Trophoblast cell (in vitro differentiated cells and primary cell): Measurements from ENCODE around the gene SLC4A2.

Experiments
- DNase-seq, 2 donors: peaks; one replicate each; pipeline ENCODE4 v3.0.0-alpha.2; 2016
- H2AFZ ChIP-seq: 2 replicates; pipeline ENCODE4 v1.6.1; 2013; ENCODE audit warnings: low read length, moderate library complexity, mild to moderate bottlenecking; ENCODE audit not compliant: insufficient read depth, poor library complexity
- H2AK5ac ChIP-seq: 2 replicates; pipeline ENCODE4 v1.6.1; 2013; ENCODE audit warnings: mild to moderate bottlenecking, low read length
- H2BK120ac ChIP-seq: 2 replicates; pipeline ENCODE4 v1.6.1; 2013; ENCODE audit warnings: low read length, mild to moderate bottlenecking, moderate library complexity; ENCODE audit not compliant: insufficient read depth, poor library complexity
- H2BK12ac ChIP-seq: 2 replicates; pipeline ENCODE4 v1.6.1; 2013; ENCODE audit warnings: mild to moderate bottlenecking, low read length, moderate library complexity
- H2BK5ac ChIP-seq: 2 replicates; pipeline ENCODE4 v1.6.1; 2013; ENCODE audit warnings: low read length, low read depth, moderate library complexity, mild to moderate bottlenecking; ENCODE audit not compliant: poor library complexity
- H3K14ac ChIP-seq: 2 replicates; pipeline ENCODE4 v1.6.1; 2013; ENCODE audit warnings: mild to moderate bottlenecking, low read length
- H3K18ac ChIP-seq: 2 replicates; pipeline ENCODE4 v1.6.1; 2013; ENCODE audit warnings: mild to moderate bottlenecking, low read length
- H3K23ac ChIP-seq: 2 replicates; pipeline ENCODE4 v1.6.1; 2013; ENCODE audit warnings: low read length
- H3K27ac ChIP-seq: 2 replicates; pipeline ENCODE4 v1.5.1; 2013; ENCODE audit warnings: low read depth, mild to moderate bottlenecking, inconsistent platforms, low read length, moderate library complexity
- H3K27me3 ChIP-seq: 2 replicates; pipeline ENCODE4 v1.6.1; 2013; ENCODE audit warnings: inconsistent platforms, mild to moderate bottlenecking, low read length, moderate library complexity; ENCODE audit not compliant: insufficient read depth
- H3K36me3 ChIP-seq, 2 experiments: 1 replicate in 1 of 2; 2 replicates in 1 of 2; pipeline ENCODE4 v1.6.1; 2013; ENCODE audit warnings: low read length in 2 of 2, mild to moderate bottlenecking in 2 of 2, moderate library complexity in 1 of 2; ENCODE audit not compliant: insufficient read depth in 2 of 2, control insufficient read depth in 1 of 2
- H3K4ac ChIP-seq: 2 replicates; pipeline ENCODE4 v1.6.1; 2013; ENCODE audit warnings: low read depth, mild to moderate bottlenecking, low read length, moderate library complexity
- H3K4me1 ChIP-seq, 2 experiments: 1 replicate in 1 of 2; 2 replicates in 1 of 2; pipeline ENCODE4 v1.6.1; 2013; ENCODE audit warnings: low read length in 2 of 2, mild to moderate bottlenecking in 2 of 2, moderate library complexity in 1 of 2; ENCODE audit not compliant: insufficient read depth in 2 of 2, control insufficient read depth in 1 of 2
- H3K4me2 ChIP-seq: 2 replicates; pipeline ENCODE4 v1.6.1; 2013; ENCODE audit warnings: inconsistent platforms, mild to moderate bottlenecking, low read length, moderate library complexity
- H3K4me3 ChIP-seq: 2 replicates; pipeline ENCODE4 v1.5.1; 2013; ENCODE audit warnings: mild to moderate bottlenecking, low read depth, low read length, inconsistent platforms
- H3K79me1 ChIP-seq: one replicate; pipeline ENCODE4 v1.6.1; 2013; ENCODE audit warnings: low read length
- H3K79me2 ChIP-seq: 2 replicates; pipeline ENCODE4 v1.6.1; 2013; ENCODE audit warnings: low read length, mild to moderate bottlenecking; ENCODE audit not compliant: control insufficient read depth, insufficient read depth, poor library complexity
- H3K9ac ChIP-seq: 2 replicates; pipeline ENCODE4 v1.6.1; 2013; ENCODE audit warnings: mild to moderate bottlenecking, low read length
- H3K9me3 ChIP-seq: 2 replicates; pipeline ENCODE4 v1.6.1; 2013; ENCODE audit warnings: low read depth, mild to moderate bottlenecking, control low read depth, inconsistent platforms, low read length; ENCODE audit not compliant: insufficient read depth
- H4K12ac ChIP-seq: 2 replicates; pipeline ENCODE4 v1.6.1; 2013; ENCODE audit warnings: low read depth, mild to moderate bottlenecking, low read length, moderate library complexity
- H4K8ac ChIP-seq: 2 replicates; pipeline ENCODE4 v1.6.1; 2013; ENCODE audit warnings: low read depth, mild to moderate bottlenecking, low read length, moderate library complexity
- H4K91ac ChIP-seq: one replicate; pipeline ENCODE4 v1.6.1; 2013; ENCODE audit warnings: low read depth, mild to moderate bottlenecking, low read length, moderate library complexity
- WGBS: extraction: QIAGEN DNeasy Blood & Tissue Kit; methylation state at CpG from one replicate; pipeline ENCODE4 v1.1.7; 2013; ENCODE audit warnings: missing lambda C conversion rate; ENCODE audit not compliant: insufficient read length, insufficient coverage; ENCODE audit errors: extremely low coverage; 5-methylcytosine and 5-hydroxymethylcytosine counted together

The SLC4A2 gene

DNA sequence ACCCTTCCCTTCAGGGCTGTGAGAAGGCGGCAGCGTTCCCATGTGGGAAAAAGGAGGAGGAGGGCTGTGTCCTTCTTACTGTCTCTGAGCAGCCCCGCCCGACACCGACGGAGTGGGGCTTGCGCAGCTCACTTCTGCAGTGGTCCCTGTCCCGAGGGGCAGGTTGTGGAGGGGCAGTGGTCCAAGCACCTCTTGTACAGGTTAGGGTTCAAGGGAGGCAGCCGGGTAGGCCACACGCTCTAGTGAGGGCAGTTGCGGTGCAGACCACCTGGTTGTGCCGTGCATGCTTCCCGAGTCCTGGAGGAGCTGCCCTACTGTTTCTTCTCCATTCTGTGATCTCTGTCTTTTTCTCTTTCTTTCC is 59.6 kb downstream of the SLC4A2 start:
- Histone ChIP-seq H3K9me3 (peaks cover 2% of the 10 kb centered on the region), H3K27me3 (no peaks in the 10 kb centered on the region), H2BK5ac (no peak overlapping the region), H3K9ac (no peak overlapping the region), H2AK5ac (no peak overlapping the region), H3K4me3 (no peak overlapping the region), H4K91ac (no peak overlapping the region), H3K14ac (no peak overlapping the region), H3K4ac (no peak overlapping the region), H3K18ac (no peak overlapping the region), H3K27ac (no peak overlapping the region), H3K4me1 (peaks cover 17% of the 10 kb centered on the region in 2 experiments), H4K8ac (no peak overlapping the region), H3K79me1 (peaks cover 13% of the 10 kb centered on the region), H2BK12ac (no peak overlapping the region), H3K79me2 (peaks cover 21% of the 10 kb centered on the region), H2AFZ (no peak overlapping the region), H4K12ac (no peak overlapping the region), H3K36me3 (peaks cover 74% of the 10 kb centered on the region in 2 experiments), H3K23ac (no peak overlapping the region), H2BK120ac (no peak overlapping the region), H3K4me2 (no peak overlapping the region)
- no peak for DNase-seq
- no CpG with 5 or more reads among the region's 13 CpGs for WGBS

DNA sequence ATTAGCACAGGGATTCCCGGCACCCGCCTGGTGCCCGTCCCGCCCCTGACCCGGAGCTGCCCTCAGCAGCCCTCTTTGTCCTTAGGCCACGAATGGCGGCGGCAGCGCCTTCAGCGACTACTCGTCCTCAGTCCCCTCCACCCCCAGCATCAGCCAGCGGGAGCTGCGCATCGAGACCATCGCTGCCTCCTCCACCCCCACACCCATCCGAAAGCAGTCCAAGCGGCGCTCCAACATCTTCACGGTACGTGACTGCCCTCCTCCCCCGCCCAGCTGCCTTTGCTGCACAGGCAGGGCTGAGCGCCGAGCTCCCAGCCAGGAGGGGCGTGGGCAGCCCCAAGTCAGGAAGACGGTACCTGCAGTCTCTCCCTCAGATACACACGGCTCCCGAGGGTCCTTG is 60.5 kb downstream of the SLC4A2 start:
- Histone ChIP-seq H4K12ac (no peak overlapping the region), H3K27ac (no peak overlapping the region), H2BK5ac (no peak overlapping the region), H3K18ac (no peak overlapping the region), H4K8ac (no peak overlapping the region), H2AK5ac (no peak overlapping the region), H4K91ac (no peak overlapping the region), H3K4me2 (no peak overlapping the region), H3K23ac (no peak overlapping the region), H3K4me3 (no peak overlapping the region), H3K79me2 (peaks cover 17% of the 10 kb centered on the region), H3K4ac (no peak overlapping the region), H3K9me3 (peaks cover 2% of the 10 kb centered on the region), H2BK12ac (no peak overlapping the region), H3K14ac (no peak overlapping the region), H2AFZ (no peak overlapping the region), H3K36me3 (peaks cover 83% of the 10 kb centered on the region in 2 experiments), H3K27me3 (no peaks in the 10 kb centered on the region), H3K79me1 (peaks cover 6% of the 10 kb centered on the region), H2BK120ac (no peak overlapping the region), H3K4me1 (peaks cover 19 to 20% of the 10 kb centered on the region in 2 experiments), H3K9ac (no peak overlapping the region)
- WGBS, result no CpG with 5 or more reads among the region's 27 CpGs
- no peak for DNase-seq

DNA sequence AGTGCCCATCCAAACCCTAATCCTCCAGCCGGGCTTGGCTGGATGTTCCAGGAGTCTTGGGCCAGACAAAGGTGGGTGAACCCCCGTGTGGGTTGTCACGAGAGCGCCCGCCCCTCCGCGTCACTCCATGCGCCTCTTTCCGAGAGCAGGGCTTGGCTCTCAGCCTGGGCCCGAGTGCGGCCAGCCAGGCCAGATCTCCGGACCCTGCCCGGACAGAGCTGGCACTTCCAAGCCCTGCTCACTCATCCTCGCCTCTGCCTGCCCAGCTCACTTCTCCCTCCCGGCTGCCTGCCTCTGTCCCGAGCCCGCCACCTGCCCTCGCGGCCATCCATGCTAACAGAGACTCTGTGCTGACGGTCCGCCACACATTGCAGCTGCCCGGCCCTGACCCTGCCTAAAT is 61.5 kb downstream of the SLC4A2 start:
- Histone ChIP-seq H3K4me3 (no peak overlapping the region), H4K8ac (no peak overlapping the region), H3K4me2 (no peak overlapping the region), H3K27ac (no peak overlapping the region), H4K91ac (no peak overlapping the region), H2BK120ac (no peak overlapping the region), H3K9me3 (peaks cover 2% of the 10 kb centered on the region), H3K9ac (no peak overlapping the region), H3K14ac (no peak overlapping the region), H3K27me3 (no peaks in the 10 kb centered on the region), H2AFZ (no peak overlapping the region), H3K23ac (no peak overlapping the region), H2AK5ac (no peak overlapping the region), H2BK5ac (no peak overlapping the region), H4K12ac (no peak overlapping the region), H3K4ac (no peak overlapping the region), H3K18ac (no peak overlapping the region), H2BK12ac (no peak overlapping the region), H3K36me3 (peaks cover 85 to 87% of the 10 kb centered on the region in 2 experiments), H3K79me2 (peaks cover 11% of the 10 kb centered on the region), H3K79me1 (peaks cover 2% of the 10 kb centered on the region), H3K4me1 (peaks cover 23 to 26% of the 10 kb centered on the region in 2 experiments)
- no CpG with 5 or more reads among the region's 22 CpGs for WGBS
- no peak for DNase-seq

DNA sequence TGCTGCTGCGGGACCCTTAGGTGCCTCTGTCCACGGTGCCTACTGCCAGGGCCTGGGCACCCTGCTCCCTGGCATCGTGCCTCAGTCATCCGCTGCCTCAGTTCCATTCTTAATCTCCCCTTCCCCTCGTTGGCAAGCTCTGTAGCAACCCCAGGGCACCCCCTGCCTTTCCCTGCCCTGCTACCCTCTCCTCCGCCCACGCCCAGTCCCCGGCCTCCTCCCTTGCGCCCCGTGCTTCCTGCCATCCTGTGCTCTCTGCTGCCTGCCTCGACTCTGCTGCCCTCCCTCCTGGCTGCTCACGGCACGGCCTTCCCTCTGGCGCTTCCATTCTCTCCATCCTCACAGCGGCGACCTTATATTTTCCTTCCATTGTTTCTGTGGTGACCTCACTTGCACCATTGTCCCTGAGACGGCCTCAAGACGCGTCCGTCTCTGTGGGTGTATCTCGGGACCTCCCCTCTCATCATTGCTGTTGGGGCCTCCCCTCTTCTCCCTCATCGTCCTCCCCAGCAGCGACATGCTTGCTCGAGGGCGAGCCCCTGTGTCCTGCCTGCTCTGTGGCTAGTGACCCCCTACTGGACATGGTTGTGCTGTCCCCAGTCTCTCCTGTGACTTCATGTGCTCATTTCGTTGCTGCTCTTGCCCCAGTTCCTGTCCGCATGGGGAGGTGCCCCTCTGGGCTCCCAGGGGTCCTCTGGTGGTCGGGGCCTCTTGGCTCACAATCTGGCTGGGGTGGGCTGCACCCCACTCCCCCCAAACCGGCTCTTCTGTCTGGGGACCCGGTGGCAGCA is 62.2 kb downstream of the SLC4A2 start:
- Histone ChIP-seq H3K36me3 (peaks cover 86 to 88% of the 10 kb centered on the region in 2 experiments), H3K4me3 (no peak overlapping the region), H2AFZ (no peak overlapping the region), H3K79me1 (peaks cover 2% of the 10 kb centered on the region), H4K8ac (no peak overlapping the region), H3K23ac (no peak overlapping the region), H4K91ac (no peak overlapping the region), H3K4me1 (peaks cover 19 to 23% of the 10 kb centered on the region in 2 experiments), H3K4ac (no peak overlapping the region), H2AK5ac (no peak overlapping the region), H3K27ac (no peak overlapping the region), H2BK5ac (no peak overlapping the region), H3K4me2 (no peak overlapping the region), H2BK120ac (no peak overlapping the region), H3K9ac (no peak overlapping the region), H3K79me2 (peaks cover 5% of the 10 kb centered on the region), H3K9me3 (peaks cover 2% of the 10 kb centered on the region), H3K14ac (no peak overlapping the region), H2BK12ac (no peak overlapping the region), H3K18ac (no peak overlapping the region), H4K12ac (no peak overlapping the region), H3K27me3 (no peaks in the 10 kb centered on the region)
- no CpG with 5 or more reads among the region's 30 CpGs for WGBS
- DNase-seq, result no peak
